H7 (cell line): ENCODE data around the gene ICAM4. TPM values are rescaled to one million over a fixed set of nuclear protein-coding genes. Genes with fewer than 3 reads are reported as not detected.

Experiments used
- DNase-seq: peaks from one replicate; pipeline ENCODE4 v3.0.0; 2012
- H3K27me3 ChIP-seq: 2 replicates; pipeline ENCODE4 v1.6.0; 2011; ENCODE audit warnings: mild to moderate bottlenecking, low read length; ENCODE audit not compliant: control insufficient read depth, insufficient read depth
- H3K36me3 ChIP-seq: replicated peaks from 2 replicates; pipeline ENCODE4 v1.5.1; 2011; ENCODE audit warnings: low read length; ENCODE audit not compliant: control insufficient read depth, insufficient read depth
- H3K4me3 ChIP-seq: 2 replicates; pipeline ENCODE4 v1.5.1; 2011; ENCODE audit warnings: low read depth, mild to moderate bottlenecking, control low read depth, low read length, moderate library complexity; ENCODE audit not compliant: insufficient read depth
- total RNA-seq: library from RNA; depleted of rRNA; stranded (reverse); fragments of >200 nt; shearing (Covaris generic); gene quantifications from 2 replicates; pipeline ENCODE4 v1.2.3, GENCODE V29; 2014

Gene ICAM4
- total RNA-seq, 1 experiment from 2014 or later, result 1.7 TPM

DNA sequence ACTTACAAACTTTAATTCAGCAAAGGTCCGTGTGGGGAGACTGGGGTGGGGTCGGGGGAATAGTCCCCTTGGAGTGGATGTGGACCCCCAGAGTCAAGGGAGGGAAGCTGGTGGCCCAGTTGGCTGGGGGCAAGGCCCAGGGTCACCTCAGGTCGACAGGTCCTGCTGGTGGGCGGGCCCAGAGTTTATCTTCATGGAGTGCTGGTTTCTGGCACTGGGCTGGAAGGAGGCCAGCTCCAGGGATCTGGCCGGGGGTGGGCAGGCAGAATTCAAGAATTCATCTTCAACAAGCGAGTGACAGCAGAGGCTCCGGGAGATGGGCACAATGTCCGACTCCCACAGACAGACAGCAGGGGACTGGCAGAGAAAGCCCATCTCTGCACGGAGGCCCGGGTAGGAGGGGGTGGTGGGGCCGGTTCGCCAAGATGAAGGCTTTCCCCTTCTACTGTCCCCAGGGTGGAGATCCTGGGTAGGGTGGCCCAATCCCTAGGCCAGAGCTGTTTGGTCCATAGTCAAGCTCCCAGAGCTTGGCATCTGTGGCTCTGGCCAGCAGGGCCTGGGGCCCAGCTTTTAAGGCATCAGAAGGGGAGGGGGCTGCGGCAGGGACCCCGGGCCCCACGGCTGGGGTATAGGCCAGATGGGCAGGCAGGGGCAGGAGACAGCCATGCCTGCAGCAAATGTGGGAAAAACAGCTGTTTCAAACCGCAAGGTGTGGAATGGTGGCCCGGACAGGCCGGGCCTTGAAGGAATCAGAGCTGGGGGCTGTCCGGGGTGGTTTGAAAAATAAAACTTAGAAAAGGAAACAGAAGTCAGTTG lies 29.7 kb downstream of the ICAM4 start:
- peak; percentile 72 for DNase-seq
- Histone ChIP-seq H3K4me3 (no peak overlapping the region), H3K36me3 (peaks cover 14% of the 10 kb centered on the region), H3K27me3 (no peaks in the 10 kb centered on the region)

DNA sequence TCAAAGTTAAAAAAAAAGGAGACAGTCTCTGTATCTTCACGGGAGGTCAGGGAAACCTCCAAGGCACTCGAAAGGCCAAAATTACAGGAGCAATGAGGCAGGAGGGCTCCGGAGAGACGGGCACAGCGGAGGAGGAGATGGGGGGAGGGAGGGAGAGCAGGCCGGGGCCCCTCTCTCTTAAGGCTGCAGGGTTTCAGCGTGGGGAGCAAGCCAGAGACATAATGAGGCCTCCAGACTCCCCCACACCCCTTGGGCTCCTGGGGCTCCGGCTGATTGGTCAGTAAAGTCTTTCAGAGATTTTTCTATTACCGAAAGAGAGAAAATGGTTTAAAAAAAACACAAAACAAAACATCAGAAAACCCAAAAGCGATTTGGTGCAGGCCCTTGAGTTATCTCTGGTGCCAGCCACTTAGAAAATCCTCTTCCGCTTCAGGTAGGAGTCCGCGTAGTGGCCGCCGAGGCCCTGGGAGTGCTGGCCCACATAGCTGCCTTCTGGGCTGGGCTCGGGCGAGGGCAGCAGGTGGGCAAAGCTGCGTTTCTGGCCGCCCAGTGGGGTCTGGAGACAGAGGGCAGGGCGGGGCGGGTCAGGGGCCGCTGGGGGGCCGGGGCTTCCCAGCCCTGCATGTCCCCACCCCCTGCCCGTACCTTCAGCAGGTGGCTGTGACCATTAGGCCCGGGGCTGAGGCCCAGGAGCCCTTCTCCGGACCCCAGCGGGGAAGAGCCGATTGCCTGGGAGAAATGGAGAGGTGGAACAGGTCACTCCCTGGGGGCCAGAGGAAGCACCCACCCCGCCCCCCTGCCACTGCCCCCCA lies 30.5 kb downstream of the ICAM4 start:
- no peak overlapping the region for H3K4me3 ChIP-seq
- peaks cover 19% of the 10 kb centered on the region for H3K36me3 ChIP-seq
- H3K27me3 ChIP-seq, result no peaks in the 10 kb centered on the region
- DNase-seq, result peak; percentile 60

DNA sequence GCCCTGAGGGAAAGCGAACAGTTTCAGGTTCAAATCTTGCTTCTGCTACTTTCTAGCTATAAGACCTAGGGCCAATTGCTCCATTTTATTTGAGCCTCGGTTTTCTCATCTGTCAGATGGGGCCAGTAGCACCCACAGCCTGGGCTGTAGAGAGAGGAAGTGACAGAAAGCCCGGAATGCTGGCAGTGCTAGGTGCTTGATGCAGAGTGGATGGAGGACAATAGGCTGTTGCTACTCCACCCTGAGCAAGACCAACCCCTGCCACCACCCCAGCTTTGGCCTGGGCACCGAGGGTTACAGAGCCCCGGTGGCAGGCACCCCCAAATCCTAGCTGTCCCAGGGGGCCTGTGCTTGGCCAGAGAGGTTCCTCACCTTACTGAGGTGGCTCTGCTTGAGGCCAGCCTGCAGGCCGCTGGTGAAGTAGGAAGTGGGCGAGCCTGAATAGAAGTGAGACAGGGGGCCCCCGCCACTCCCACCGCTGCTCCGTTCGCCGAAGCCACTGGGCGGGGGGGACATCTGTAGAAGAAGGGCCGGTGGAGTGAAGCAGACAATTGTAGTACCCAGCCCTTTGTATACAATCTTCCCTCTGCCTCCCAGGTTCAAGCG lies 31.2 kb downstream of the ICAM4 start:
- H3K27me3 ChIP-seq, result no peaks in the 10 kb centered on the region
- no peak for DNase-seq

DNA sequence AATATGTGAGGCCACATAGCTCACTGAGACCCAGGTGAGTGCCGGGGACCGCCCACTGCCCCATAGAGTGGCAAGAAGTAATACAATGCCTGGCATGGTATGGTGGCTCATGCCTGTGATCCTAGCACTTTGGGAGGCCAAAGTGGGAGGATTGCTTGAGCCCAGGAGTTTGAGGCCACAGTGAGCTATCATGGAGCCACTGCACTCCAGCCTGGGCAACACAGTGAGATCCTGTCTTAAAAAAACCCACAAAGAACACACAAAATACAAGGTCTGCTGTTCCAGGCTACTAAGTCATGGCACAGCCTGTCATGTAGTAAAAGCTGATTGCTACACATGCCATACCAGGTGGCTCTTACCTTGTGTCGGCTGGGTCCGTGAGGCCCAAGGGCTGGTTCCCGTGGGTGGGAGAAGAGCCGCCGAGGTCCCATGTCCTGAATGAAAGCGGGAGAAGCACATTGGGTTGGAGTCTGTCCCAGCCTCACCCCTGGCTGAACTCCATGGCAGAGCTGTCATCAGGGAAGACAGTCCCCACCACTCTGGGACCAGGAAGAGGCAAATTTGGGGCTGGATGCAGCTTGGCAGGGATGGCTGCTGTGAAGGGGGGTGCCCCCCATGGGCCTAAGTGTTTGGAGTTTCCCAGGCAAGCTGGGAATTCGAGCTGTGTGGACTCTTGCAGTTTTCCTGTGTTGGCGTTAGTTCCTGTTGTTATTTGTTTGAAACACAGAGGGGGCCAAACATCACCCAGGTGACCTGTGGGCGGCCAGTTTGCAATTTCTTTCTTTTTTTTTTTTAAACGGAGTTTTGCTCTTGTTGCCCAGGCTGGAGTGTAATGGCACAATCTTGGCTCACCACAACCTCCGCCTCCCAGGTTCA lies 32.3 kb downstream of the ICAM4 start:
- H3K36me3 ChIP-seq, result peaks cover 24% of the 10 kb centered on the region
- no peak for DNase-seq
- H3K4me3 ChIP-seq, result no peak overlapping the region

More for the DNA sequence above, 31.2 kb downstream of the ICAM4 start:
- Histone ChIP-seq H3K4me3 (no peak overlapping the region), H3K36me3 (peaks cover 22% of the 10 kb centered on the region)

DNA sequence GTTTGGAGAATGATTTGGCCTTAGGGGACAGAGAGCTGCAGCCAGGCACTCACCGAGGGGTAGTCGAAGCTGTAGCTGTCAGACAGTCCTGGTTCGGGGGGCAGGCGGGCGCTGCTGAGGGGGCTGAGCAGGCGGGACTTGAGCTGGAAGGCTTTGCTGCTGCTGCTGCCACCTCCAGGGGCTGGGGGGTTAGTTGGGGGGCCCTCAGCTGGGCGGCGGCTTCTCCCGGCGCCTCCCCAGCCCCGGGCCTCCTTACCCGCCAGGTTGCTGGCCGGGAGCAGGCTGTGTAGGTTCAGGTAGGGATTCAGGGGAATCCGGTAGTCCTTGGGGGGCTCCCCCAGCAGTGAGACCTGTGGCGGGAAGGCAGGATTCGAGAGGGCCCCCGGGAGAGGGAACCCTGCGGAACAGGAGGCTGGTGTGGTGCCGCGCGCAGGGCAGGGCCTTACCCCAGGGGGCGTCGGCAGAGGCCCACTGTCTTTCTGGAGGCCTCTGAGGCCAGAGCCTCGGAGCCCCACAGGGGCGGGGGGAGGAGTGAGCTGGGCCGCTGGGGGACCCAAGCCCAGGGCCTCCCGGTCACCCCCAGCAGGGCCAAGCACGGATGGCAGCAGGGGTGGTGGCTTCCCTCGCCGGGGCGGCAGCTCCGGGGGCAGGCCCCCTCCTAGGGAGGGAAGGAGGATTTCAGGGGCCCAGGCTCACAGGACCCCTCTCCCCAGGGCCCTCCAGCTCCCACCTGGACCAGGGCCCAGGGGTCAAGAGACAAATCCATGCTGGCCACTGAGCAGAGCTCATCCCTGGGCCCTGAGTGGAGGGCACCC lies 34.1 kb downstream of the ICAM4 start:
- peaks cover 31% of the 10 kb centered on the region for H3K36me3 ChIP-seq
- H3K4me3 ChIP-seq, result no peak overlapping the region

More for the DNA sequence above, 32.3 kb downstream of the ICAM4 start:
- no peaks in the 10 kb centered on the region for H3K27me3 ChIP-seq

DNA sequence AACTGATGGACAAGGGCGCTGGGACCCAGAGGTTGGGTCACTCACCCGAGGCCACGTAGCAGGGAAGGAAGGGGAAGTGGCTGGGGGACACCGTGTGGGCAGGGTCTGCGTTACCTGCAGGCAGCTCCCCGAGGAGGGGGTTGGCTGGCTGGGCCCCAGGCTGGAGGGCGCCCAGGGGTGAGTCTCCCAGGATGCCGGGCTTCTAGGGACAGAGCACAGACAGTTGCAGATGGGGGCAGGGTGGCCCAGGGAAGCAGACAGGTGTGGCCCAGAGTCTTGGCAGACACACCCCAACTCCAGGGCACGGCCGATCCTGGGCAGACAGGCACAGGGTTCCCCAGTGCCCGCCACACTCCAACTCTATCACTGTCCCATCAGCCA lies 34.7 kb downstream of the ICAM4 start:
- H3K4me3 ChIP-seq, result no peak overlapping the region
- no peaks in the 10 kb centered on the region for H3K27me3 ChIP-seq
- DNase-seq, result peak; percentile 53
- H3K36me3 ChIP-seq, result peaks cover 33% of the 10 kb centered on the region

More for the DNA sequence above, 34.1 kb downstream of the ICAM4 start:
- no peaks in the 10 kb centered on the region for H3K27me3 ChIP-seq
- peak; percentile 71 for DNase-seq

DNA sequence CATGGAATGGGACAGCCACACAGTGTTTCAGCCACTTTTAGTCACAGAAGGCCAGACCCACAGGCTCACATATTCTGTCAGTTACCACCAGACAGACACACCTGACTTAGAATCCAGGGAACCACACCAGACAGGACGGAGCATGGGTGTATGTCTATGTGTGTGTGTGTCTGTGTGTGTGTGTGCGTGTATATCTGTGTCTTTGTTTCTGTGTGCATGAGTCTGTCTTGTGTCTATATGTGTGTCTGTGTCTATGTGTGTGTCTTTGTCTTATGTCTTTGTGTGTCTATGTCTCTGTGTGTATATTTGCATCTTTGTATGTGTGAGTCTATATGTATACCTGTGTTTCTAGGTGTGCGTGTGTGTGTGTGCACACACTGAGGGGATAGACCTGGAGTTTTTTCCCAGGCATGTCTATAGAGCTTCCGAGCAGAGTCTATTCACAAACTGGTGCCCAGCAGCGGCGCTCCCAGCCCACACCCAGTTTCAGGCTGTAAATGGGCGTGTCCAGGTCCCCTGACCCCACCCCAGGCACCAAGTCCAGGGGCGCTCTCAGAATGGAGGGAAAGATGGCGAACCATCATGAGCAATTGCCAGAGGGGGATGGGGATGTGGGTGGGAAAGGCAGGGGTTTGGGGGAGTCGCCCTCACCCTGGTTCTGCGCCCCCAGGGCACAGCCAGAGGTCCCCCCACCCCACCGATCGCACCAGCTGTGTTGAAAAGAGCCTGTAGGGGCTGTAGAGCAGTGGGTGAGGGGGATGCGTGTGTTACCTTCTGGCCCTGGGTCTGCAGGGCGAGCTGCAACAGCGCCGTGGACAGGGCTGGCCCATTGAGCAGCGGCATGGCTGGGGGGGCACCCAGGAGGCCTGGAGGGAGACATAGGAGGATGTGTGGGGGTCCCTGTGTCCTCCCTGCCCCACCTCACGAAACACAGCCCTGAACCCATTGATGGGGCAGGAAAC lies 35.4 kb downstream of the ICAM4 start:
- H3K4me3 ChIP-seq, result no peak overlapping the region
- H3K36me3 ChIP-seq, result peaks cover 36% of the 10 kb centered on the region
- H3K27me3 ChIP-seq, result no peaks in the 10 kb centered on the region
- DNase-seq, result peak; percentile 47

DNA sequence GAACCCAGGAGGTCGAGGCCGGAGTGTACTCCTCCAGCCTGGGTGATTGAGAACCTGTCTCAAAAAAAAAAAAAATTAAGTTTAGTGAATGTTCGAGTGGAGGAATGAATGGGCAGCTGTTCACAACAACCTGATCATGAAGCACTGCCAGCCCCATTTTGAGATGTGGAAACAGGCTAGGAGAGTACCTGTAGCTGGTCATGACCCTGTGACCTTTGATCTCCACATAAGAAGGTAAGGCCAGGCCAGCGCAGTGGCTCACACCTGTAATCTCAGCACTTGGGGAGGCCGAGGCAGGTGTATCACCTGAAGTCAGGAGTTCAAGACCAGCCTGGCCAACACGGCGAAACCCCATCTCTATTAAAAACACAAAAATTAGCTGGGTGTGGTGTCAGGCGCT lies 39.0 kb downstream of the ICAM4 start:
- no peak for DNase-seq
- peaks cover 46% of the 10 kb centered on the region for H3K36me3 ChIP-seq
- no peaks in the 10 kb centered on the region for H3K27me3 ChIP-seq
- H3K4me3 ChIP-seq, result no peak overlapping the region

DNA sequence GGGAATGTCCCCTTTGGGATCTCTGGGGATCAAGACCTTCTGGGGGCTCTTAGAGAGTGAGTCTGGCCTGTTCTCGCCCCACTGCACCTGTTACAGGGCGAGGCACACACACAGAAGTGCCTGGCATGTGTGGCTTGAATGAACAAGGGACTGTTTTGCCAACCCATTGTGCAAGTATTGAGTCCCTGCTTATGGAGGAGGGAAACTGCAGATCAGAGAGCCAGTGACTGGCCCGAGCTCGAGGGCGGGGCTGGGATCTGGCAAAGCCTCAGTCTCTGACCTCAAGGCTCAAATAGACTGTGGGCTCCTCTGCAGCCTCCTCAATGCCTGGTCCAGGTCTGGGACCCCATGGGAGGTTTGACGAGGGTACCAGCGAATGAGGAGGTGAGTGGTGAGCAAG lies 41.0 kb downstream of the ICAM4 start:
- peaks cover 40% of the 10 kb centered on the region for H3K36me3 ChIP-seq
- H3K27me3 ChIP-seq, result no peaks in the 10 kb centered on the region
- H3K4me3 ChIP-seq, result no peak overlapping the region
- DNase-seq, result no peak

DNA sequence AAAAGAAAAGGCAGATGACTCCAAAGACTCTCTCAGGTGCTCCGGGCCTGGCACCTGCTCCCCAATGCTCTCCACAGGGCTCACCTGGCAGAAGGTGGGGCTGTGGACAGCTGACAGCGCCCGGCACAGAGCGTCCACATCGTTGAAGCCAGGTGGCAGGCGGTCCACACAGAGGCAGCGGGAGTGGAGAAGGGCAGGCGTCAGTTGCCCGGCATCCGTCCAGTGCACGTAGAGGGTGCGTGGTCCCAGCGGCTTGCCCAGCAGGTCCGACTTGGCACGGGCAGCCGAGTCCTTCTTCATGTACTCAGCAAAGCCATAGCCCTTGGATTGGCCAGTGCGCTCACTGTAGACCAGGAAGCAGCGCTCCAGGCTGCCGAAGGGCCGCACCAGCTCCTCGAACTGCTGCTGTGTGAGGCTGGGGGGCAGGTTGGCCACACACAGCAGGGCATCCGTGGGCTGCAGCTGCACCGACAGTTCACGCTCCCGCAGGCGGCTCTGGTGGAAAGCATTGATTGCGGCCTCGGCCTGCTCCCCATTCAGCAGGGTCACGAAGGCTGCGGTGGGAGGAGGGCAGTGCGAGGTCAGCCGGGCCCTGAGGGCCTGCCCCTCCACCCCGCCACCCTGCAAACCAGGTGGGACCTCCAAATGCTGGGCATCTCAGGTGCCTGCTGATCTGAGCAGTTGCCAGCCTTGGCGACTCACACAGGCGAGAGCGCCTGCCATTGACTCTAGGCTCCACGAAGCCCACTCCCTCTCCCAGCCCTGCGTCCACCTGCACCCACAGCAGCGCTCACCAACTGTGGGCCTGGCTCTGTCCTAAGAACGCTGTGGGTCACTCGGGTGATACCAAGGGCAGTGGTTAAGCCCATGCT lies 42.0 kb downstream of the ICAM4 start:
- peaks cover 38% of the 10 kb centered on the region for H3K36me3 ChIP-seq
- H3K4me3 ChIP-seq, result no peak overlapping the region
- peak; percentile 43 for DNase-seq
- H3K27me3 ChIP-seq, result no peaks in the 10 kb centered on the region

DNA sequence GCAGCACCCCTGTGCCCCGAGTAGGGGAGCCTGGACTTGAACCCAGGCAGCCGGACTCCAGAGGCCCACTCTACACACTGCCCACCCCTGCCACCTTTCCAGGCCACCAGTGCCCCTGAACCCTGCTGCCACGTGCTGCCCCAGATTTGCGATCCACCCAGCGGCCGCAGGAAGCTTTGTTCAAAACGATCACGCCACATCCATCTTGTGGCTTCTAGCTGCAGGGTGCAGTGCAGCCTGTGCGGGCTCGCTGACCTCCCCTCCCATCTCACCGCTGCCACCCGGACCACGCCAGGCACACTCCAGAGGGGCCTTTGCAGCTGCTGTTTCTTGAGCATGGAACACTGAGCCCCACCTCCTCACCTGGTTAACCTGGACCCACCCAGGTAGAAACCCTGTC lies 42.8 kb downstream of the ICAM4 start:
- DNase-seq, result peak; percentile 32
- H3K27me3 ChIP-seq, result no peaks in the 10 kb centered on the region; the same call in 1 of the 2 replicates
- H3K4me3 ChIP-seq, result no peak overlapping the region
- peaks cover 35% of the 10 kb centered on the region for H3K36me3 ChIP-seq
